Progenitor cell of endocrine pancreas (in vitro differentiated cells): ENCODE results near the gene PXDC1. TPM values are rescaled to one million over a fixed set of nuclear protein-coding genes. Genes with fewer than 3 reads are reported as not detected.

Experiments
- DNase-seq: peaks from one replicate; pipeline ENCODE4 v3.0.0; 2021; ENCODE audit warnings: low spot score; ENCODE audit not compliant: unreplicated experiment
- H3K27ac Mint-ChIP-seq: 2 replicates; pipeline ENCODE4 v1.8.0; 2021; ENCODE audit warnings: mild to moderate bottlenecking, moderate library complexity, mixed read lengths
- H3K27me3 Mint-ChIP-seq: 2 replicates; pipeline ENCODE4 v1.8.0; 2021; ENCODE audit warnings: mixed read lengths
- H3K36me3 Mint-ChIP-seq: 2 replicates; pipeline ENCODE4 v1.8.0; 2022; ENCODE audit warnings: mixed read lengths; ENCODE audit not compliant: insufficient read depth
- H3K4me1 Mint-ChIP-seq: 2 replicates; pipeline ENCODE4 v1.8.0; 2021; ENCODE audit warnings: low read depth, mixed read lengths
- H3K4me3 Mint-ChIP-seq: 2 replicates; pipeline ENCODE4 v1.8.0; 2021; ENCODE audit warnings: low read depth, mild to moderate bottlenecking, moderate library complexity, mixed read lengths
- H3K9me3 Mint-ChIP-seq: 2 replicates; pipeline ENCODE4 v1.8.0; 2021; ENCODE audit warnings: low read depth, mixed read lengths
- CTCF ChIP-seq: fragments of 200-600 bp; sonication (generic); IDR thresholded peaks from one replicate; pipeline ENCODE4 v1.5.0; 2021; ENCODE audit warnings: antibody characterized with exemption, mild to moderate bottlenecking; ENCODE audit not compliant: unreplicated experiment
- total RNA-seq: library from RNA; stranded (reverse); gene quantifications from 2 replicates; pipeline ENCODE4 v1.2.1, GENCODE V29; 2021

PXDC1 gene
- total RNA-seq, 1 donor from 2014 or later = 4.8 TPM

GRCh38 chr6:3737831-3738210, 13.7 kb downstream of the PXDC1 start:
- Mint-ChIP-seq H3K36me3 (peaks cover 23% of the 10 kb centered on the region), H3K27ac (peak overlapping the region; percentile 54), H3K4me3 (no peak overlapping the region), H3K4me1 (no peaks in the 10 kb centered on the region), H3K9me3 (peaks cover 5% of the 10 kb centered on the region), H3K27me3 (peaks cover 24% of the 10 kb centered on the region)
- TF ChIP-seq CTCF = no peak
- DNase-seq = no peak

- no peak overlapping the region for H3K4me3 Mint-ChIP-seq
- H3K9me3 Mint-ChIP-seq = peaks cover 5% of the 10 kb centered on the region
- no peak for DNase-seq
- H3K27me3 Mint-ChIP-seq = peaks cover 22% of the 10 kb centered on the region
- no peaks in the 10 kb centered on the region for H3K4me1 Mint-ChIP-seq
- H3K36me3 Mint-ChIP-seq = peaks cover 23% of the 10 kb centered on the region
- TF ChIP-seq CTCF = no peak
- peak overlapping the region; percentile 54 for H3K27ac Mint-ChIP-seq
These were observed 14.2 kb downstream of the PXDC1 start for GRCh38 chr6:3737149-3737830.

- Mint-ChIP-seq H3K4me3 (no peak overlapping the region), H3K27me3 (peaks cover 6% of the 10 kb centered on the region), H3K36me3 (peaks cover 23% of the 10 kb centered on the region), H3K4me1 (no peaks in the 10 kb centered on the region), H3K9me3 (peaks cover 5% of the 10 kb centered on the region), H3K27ac (no peak overlapping the region)
- TF ChIP-seq CTCF = no peak
- no peak for DNase-seq
These were observed 16.4 kb downstream of the PXDC1 start for GRCh38 chr6:3735029-3735605.

- no peak overlapping the region for H3K27ac Mint-ChIP-seq
- no peaks in the 10 kb centered on the region for H3K4me1 Mint-ChIP-seq
- DNase-seq = no peak
- no peak for TF ChIP-seq CTCF
- H3K36me3 Mint-ChIP-seq = peaks cover 23% of the 10 kb centered on the region
- peaks cover 5% of the 10 kb centered on the region for H3K9me3 Mint-ChIP-seq
- peaks cover 7% of the 10 kb centered on the region for H3K27me3 Mint-ChIP-seq
- H3K4me3 Mint-ChIP-seq = no peak overlapping the region
These were observed 17.5 kb downstream of the PXDC1 start for GRCh38 chr6:3734023-3734422.

GRCh38 chr6:3733321-3733925, 18.1 kb downstream of the PXDC1 start:
- H3K27me3 Mint-ChIP-seq = peaks cover 11% of the 10 kb centered on the region
- peaks cover 23% of the 10 kb centered on the region for H3K36me3 Mint-ChIP-seq
- no peak overlapping the region for H3K4me3 Mint-ChIP-seq
- no peak overlapping the region for H3K27ac Mint-ChIP-seq
- TF ChIP-seq CTCF = no peak
- H3K9me3 Mint-ChIP-seq = peaks cover 5% of the 10 kb centered on the region
- H3K4me1 Mint-ChIP-seq = no peaks in the 10 kb centered on the region
- no peak for DNase-seq
